Measurements from ENCODE around the gene MPDZ.

GRCh38 chr9:13186774-13187173, 92.7 kb downstream of the MPDZ start:
- TF ChIP-seq CTCF (IDR thresholded peaks at IDR 0.05) (no peak), EP300 (IDR thresholded peaks at IDR 0.05) (no peak)

Measured in esophagus muscularis mucosa (tissue), 3 donors.